Skin of body (tissue), 2 donors: ENCODE results near the gene PPIP5K1. TPM values are rescaled to one million over a fixed set of nuclear protein-coding genes. Genes with fewer than 3 reads are reported as not detected.

Experiments used
- DNase-seq: peaks from one replicate; lab custom pipeline; 2025; lab: John Stamatoyannopoulos, UW
- total RNA-seq: library from RNA; depleted of rRNA; stranded (reverse); fragments of >200 nt; gene quantifications from one replicate; pipeline ENCODE4 v1.2.3, GENCODE V29; 2014

PPIP5K1 gene
- total RNA-seq, 1 donor from 2014 or later: 29.7 TPM

- peak; percentile 36 for DNase-seq
Measured at GRCh38 chr15:43518197-43518761, 71.7 kb downstream of the PPIP5K1 start.

GRCh38 chr15:43517354-43518196, 72.4 kb downstream of the PPIP5K1 start, which contains the start of gene MAP1A:
MAP1A (plus strand) TSS chr15:43517608; CDS start chr15:43521474, 3,866 bp downstream.
- peak; percentile 67 for DNase-seq

DNA sequence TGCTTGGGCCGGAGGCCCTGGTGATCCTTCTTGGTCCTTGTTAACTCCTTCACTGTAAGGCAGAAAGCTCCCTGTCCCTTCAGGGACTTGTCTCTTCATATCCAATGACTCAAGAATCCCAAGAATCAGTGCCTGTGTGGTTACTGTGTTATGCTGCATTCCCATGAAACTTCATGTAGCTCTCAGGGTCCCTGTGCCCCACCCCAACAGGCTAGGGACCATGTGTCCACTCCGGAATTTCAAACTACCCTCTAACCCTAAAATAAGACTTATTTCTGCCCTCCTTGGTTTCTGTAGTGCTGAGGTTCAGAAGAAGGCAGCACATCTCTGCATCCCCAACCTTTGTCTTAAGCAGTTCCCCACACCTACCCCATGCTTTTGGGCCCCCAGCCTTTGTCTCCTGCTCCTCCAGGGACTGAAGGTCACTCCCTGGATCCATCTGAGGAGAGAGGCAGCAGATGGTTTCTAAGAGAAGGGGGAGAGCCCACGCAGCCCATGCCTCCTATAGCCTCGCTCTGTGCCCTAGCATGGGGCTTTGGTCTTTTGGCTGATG, 73.1 kb downstream of the PPIP5K1 start:
- DNase-seq: peak; percentile 62

DNA sequence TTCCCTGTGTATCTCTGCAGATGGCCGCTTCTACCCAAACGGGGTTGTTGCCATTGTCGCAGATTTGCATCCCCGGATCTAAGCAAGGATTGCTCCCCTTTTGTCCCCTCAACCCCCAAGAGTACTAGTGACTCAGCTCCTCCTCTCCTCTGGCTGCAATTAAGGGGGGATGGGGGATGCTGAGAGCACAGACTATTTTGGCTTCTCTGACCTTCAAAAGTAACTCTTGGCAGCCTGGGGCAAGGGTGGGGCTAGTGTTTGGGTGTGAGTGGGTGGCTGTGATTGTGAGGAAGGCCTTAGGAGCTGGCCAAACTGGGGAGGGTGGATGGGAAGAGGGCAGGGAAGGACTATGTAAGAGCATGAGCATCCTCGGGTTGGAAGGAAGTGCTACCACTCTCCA, 73.8 kb downstream of the PPIP5K1 start:
- no peak for DNase-seq

DNA sequence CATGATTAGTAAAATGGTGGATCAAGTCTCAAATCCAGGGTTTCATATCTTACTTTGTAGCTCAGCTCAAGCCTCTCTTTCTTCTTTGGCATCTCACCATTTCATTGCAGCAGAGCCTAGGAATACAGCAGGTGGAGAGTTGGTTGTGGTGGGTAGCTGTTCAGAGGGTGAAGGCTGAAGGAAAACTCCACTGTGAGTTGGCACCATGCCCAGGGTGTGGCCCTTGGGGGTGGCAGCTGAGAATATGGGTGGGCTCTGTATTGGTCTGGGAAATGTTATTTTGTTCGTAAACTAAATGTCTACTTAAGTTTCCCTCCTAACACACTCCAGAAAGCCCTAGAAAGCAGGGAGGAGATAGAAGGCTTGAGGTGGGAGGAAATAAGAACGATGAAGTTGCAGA, 74.3 kb downstream of the PPIP5K1 start:
- peak; percentile 32 for DNase-seq

DNA sequence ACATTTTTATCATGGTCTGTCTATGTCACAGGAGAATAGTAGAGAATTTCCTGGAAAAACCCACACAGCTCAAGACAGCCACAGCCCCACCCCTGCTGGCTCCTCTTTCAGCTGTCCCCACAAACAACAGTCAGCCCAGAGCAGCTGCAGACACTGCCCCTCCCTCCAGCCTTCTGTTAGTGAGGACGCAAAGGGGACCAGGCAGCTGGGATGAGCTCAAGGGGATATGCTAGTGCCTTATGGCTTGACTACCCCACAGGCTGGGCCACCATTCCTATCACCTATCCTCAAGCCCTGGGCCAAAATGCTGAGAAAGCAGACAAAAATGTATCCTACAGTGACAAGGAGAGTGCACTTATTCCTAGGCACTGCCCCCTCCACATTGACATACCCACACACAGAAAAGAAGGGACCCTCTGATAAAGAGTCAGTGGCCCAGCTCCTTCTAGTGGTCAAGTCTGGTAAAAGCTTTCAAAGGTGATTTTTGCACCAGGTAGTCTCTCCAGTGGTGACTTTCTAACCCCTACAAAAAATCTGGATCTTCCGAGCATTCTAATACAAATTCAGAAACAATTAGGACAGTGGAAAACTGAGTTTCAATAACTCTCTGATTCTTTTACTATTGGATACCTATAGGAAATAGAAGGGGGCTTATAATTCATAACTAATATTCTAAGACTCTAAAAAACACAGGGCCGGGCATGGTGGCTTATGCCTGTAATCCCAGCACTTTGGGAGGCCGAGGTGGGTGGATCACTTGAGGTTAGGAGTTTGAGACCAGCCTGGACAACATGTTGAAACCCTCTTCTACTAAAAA, 75.6 kb downstream of the PPIP5K1 start:
- peak; percentile 72 for DNase-seq

GRCh38 chr15:43513550-43513949, 76.5 kb downstream of the PPIP5K1 start:
- no peak for DNase-seq

- peak; percentile 50 for DNase-seq
Measured at GRCh38 chr15:43511012-43511885, 78.8 kb downstream of the PPIP5K1 start.

GRCh38 chr15:43510200-43511011, 79.6 kb downstream of the PPIP5K1 start:
- DNase-seq: peak; percentile 98

DNA sequence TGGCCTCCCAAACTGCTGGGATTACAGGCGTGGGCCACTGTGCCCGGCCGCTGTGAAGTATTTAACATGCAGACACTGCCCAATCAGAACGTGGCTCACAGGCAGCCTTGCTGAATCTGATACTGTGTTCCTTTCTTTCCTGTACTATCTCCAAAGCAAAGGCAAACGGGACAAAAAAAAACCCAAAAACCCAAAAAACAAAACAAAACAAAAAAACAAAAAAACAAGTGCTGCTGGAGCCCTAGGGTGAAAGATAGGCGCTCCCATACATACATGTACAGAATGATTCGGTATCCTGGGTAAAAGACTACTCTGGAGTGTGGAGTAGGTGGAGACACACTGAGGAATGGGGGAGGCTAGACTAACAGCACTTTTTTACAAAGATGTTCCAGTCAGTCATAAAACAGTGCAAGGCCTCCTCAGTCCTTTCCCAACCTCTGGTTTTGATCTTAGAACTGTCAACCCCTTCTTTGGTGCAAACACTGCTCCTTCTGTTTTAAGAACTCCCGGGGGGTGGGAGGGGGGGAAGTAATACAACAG, 80.3 kb downstream of the PPIP5K1 start:
- DNase-seq: peak; percentile 37

GRCh38 chr15:43508991-43509659, 80.9 kb downstream of the PPIP5K1 start:
- no peak for DNase-seq

- DNase-seq: no peak
Measured at GRCh38 chr15:43508421-43508820, 81.6 kb downstream of the PPIP5K1 start.

DNA sequence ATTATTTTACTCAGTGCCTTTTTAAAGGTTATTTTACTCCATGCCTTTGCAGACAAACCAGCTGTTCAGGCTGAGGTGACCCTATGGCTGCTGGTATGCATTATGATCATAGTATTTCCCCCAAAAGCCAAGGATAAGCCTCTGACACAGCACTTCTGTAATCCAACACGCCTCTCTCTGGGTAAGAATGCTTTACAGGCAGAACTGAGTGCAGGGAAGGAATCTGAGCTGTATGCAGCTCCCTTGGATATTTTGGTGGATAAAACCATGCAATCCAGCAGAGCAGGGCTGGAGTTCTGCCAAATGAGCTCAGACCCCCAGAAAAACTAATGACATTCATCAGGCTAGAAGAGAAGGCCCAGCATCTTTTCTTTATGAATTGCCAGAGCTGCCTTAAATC, 84.3 kb downstream of the PPIP5K1 start:
- peak; percentile 83 for DNase-seq

DNA sequence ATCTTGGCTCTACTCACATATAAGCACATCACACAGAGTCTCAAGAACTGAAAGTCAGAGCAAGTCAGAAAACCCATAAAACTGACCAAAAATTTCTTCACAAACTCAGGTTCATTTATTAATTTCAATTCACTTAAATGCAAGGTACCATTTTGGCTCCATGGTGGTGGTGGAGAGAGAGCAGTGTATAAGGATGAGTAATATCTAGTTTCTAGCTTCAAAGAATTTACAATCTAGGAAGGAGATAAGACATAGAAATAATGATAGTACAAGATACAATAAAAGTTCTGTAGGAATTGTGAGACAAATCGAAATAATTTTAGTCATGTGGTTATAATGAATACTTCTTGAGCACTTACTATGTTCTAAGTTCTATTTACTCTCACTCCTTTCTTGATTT, 90.4 kb downstream of the PPIP5K1 start:
- DNase-seq: no peak

DNA sequence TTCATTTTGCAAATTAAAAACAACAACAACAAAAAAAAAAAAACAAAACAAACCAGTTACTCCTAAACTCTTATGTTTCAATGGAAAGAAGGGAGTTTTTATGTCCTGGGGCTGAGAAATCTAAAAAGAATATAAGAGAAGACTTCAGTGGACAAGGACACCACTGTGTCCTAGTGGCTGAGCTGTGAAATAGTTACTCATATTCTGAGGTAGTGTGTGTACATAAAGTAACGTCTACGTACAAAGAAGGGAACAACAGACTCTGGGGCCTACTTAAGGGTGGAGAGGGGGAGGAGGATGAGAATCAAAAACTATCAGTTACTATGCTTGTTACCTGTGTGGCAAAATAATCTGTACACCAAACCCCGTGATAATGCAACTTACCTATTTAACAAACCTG, 91.0 kb downstream of the PPIP5K1 start:
- DNase-seq: no peak

DNA sequence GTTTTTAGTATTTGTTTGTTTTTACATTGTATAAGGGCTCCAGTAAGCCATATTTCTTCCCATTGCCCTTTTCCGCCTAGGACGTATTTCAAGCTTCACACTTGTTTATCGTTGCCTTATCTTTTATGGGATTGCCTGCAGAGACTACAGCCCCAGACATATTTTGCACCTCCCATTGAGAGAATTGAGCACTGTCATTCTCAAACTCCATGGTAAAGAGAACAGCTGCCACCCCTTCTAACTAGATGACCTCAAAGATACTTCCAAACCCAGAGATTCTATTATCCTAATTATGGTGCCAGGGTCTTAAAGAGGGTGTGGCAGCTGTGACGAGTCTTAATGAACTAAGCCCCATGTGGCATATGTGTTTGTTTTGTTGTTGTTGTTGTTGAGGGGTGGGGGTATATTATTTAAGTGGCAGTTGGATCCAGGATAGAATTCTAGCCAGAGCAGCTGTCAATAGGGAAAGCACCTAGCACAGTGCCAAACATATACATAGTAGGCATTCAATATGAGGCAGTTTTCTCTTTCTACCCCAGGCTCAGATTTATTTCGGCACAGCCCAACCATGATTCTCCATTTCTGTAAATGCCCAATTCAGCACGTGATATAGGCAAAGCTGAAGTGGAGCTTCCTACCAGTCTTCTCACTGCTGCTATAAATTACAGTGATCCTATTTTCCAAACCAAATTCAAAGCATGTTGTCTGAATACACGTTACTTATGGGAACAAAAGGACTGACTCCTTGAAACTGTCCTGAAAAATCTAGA, 96.1 kb downstream of the PPIP5K1 start:
- DNase-seq: no peak

GRCh38 chr15:43492673-43493601, 97.1 kb downstream of the PPIP5K1 start, which contains the start of gene TP53BP1:
TP53BP1 (minus strand) TSS chr15:43493156; CDS start chr15:43493043, 113 bp downstream.
- DNase-seq: peak; percentile 93
